Activated T-cell treated with anti-CD3 and anti-CD28 coated beads for 1 hour (primary cell): Measurements from ENCODE around the gene ZNF135.

ENCODE experiments used
- DNase-seq: peaks from one replicate; pipeline ENCODE4 v3.0.0-alpha.2; 2020; ENCODE audit warnings: low read depth

The ZNF135 gene

DNA sequence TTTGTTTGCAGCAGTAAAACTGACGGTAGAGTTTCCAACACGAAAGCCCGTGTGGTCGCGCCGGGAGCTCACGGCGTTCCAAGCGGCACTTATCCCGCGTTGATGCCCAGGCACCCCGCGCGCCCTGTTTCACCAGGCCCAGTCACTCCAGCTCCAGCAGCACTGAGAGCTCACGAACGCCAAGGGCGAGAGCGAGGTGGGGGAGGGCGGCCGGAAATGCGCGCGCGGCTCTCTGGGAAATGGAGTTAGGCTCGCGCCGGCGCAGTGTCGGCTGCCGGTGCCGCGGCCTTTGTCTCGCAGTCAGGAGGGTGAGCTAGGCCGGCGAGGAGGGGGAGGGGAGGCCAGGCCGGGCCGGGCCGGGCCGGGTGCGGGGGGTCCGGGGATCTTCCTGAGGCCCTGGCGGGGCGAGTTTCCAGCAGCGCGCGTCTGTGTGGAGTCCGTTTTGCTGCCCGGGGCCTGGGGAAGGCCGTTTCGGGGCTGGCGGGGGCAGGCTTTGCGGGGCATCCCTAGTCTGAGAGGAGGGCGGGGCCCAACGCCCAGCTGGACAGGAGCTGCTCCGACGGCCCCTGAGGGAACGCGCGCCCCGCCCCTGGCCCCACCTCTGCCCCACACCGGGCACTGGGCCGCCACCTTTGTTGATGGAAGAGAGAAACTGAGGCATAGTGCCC is at the start of gene ZNF135:
Gene ZNF135, plus strand, starts transcription at position 280 of the 668 bp plus-strand sequence. CDS start 721 bp downstream, outside the sequence.
- DNase-seq = peak; percentile 41

DNA sequence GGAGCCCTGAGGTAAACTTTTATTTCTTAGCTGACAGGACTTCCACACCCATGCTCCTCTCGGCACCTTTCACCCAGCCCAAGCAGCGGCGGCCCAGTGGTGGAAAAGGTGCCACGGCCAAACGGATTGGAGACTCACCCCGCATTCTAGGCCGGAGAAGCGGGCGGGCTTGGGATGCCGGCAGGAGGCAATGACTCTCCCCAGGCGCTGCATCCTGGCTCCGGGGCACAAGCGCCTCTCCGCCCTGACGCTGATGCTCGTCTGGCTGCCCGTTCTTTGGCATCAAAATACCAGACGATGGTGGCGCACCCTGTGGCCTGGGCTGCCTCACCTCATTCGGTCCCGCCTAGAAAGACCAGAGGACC is 49.8 kb upstream of the ZNF135 start:
- no peak for DNase-seq

- peak; percentile 25 for DNase-seq
Observed at GRCh38 chr19:58009666-58010301, 49.3 kb upstream of the ZNF135 start.

DNA sequence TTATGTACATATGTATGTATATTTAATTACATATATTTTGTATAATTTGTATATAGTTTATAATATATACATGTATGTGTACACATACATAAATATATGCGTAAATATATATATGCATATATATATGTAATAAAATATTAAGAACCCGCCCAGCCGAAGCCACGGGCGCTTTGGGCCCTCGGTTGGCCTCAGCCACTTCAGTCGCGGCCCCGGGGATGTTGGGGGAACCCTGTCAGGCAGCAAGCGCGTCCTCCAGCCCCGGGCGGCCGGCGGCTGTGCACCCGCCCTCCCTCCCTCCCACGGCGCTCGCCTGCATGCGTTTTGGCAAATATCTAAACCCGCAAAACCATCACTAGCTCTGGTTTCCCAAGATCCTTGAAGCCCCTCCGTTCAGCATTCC is 48.6 kb upstream of the ZNF135 start:
- DNase-seq = no peak

DNA sequence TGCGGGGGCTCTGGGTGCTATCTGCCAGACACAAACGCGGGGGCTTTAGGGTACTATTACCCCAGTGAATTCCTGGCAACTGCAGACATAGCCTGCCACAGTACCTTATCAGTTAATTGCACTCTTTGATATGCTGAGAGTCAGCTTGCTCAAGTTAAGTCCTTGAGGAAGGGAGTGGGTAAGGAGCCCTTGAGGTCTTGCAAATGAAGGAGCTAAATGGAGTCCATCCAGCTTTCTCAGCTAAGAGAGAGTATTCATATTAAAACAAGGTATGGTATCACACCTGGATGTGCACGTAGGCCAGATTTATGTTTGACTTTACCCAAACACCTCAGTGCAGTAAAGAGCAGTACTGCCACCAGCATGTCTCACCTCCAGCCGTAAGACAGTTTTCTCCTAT is 44.9 kb upstream of the ZNF135 start:
- DNase-seq = no peak

DNA sequence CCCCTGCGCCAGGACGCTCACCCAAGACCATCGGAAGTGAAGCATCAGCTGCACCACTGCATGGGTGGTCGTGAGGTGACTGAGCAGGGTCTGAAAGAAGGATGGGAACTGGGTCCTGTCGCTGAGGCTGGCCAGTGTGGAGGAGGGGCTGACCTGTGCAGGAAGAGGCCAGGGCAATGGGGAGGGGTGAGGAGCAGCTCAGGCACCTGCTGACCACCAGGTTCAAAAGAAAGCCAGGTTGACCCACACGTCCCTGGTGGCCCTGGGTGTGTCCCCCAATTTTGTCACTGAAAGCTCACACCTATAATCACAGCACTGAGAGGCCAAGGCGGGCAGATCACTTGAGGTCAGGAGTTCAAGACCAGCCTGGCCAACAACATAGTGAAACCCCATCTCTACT is 39.0 kb upstream of the ZNF135 start:
- no peak for DNase-seq

DNA sequence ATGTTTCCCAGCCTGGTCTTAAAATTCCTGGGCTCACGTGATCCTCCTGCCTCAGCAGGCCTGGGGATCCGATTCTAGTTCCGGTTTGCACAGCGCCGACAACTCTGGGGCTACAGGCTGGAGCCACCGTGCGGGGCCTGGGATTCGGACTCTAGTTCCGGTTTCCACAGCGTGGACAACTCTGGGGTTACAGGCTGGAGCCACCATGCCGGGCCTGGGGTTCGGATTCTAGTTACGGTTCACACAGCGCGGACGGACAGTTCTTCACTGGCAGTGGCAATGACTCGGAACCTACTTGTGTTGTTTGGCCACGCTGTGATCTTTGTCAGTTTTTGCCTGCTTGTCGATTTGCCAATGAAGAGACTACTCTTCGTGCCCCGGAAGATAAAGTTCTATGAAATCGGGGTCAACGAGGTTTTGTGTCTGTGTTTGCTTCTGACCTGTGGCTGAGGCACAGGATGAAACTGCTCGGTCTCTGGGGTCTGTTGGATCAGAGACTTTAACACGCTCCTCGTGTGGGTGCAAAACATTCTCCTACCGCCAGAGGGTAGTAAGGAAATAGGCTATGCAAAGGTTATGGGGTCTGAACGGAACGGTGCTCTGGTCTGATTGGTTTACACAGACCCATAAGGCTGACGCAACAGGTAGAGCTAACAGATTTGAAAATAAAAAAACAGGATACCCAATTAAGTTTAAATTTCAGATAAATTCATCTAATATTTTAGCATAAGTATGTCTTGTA is 37.4 kb upstream of the ZNF135 start:
- DNase-seq = peak; percentile 9

DNA sequence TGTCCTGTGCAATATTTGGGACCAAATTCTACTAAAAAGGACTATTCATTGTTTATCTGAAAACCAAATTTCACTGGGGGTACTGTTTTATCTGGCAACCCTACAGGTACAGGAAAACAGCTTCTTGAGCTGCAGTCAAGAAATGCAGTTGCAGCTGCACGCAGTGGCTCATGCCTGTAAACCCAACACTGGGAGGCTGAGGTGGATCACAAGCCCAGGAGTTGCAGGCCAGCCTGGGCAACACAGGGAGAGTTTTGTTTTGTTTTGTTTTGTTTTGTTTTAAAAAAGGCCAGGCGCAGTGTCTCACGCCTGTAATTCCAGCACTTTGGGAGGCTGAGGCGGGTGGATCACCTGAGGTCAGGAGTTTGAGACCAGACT is 36.8 kb upstream of the ZNF135 start:
- DNase-seq = no peak

GRCh38 chr19:58024661-58025060 is 34.4 kb upstream of the ZNF135 start:
- DNase-seq = no peak

- DNase-seq = peak; percentile 10
Observed at GRCh38 chr19:58033741-58034476, 25.2 kb upstream of the ZNF135 start, which contains the start of gene ZSCAN1. ZSCAN1 (plus strand) TSS chr19:58034025; CDS start chr19:58037837, 3,812 bp downstream.

DNA sequence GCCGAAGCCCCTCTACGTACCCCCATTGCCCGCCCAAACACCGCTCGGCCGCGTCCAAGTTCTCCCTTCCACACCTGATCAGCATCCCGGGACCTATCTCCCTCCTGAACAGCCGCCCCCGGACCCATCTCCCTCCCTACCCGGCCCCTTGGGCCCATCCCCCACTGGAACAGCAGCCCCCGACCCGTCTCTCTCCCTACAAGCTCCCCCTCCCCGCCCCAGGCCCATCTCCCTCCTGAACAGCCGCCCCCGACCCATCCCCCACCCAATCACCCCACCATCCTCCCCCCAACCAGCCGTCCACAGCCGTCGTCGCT is 24.6 kb upstream of the ZNF135 start:
- no peak for DNase-seq

DNA sequence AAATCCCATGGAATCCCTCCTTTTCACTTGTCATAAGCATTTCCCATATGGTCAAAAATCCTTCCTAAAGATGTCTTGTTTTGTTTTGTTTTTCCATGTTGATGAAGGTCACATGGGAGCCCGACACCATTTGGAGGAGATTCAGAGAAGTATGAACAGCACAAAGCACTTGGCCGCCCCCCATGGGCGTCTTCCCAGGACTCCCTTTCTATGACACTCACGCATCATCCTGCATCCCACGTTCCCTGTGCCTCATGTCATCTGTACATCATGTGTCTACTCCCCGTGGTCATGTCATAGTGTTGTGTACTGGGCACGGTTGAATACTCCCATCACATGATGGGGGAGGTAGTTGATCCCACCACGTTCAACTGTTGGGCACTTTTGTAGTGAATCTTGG is 23.2 kb upstream of the ZNF135 start:
- no peak for DNase-seq

DNA sequence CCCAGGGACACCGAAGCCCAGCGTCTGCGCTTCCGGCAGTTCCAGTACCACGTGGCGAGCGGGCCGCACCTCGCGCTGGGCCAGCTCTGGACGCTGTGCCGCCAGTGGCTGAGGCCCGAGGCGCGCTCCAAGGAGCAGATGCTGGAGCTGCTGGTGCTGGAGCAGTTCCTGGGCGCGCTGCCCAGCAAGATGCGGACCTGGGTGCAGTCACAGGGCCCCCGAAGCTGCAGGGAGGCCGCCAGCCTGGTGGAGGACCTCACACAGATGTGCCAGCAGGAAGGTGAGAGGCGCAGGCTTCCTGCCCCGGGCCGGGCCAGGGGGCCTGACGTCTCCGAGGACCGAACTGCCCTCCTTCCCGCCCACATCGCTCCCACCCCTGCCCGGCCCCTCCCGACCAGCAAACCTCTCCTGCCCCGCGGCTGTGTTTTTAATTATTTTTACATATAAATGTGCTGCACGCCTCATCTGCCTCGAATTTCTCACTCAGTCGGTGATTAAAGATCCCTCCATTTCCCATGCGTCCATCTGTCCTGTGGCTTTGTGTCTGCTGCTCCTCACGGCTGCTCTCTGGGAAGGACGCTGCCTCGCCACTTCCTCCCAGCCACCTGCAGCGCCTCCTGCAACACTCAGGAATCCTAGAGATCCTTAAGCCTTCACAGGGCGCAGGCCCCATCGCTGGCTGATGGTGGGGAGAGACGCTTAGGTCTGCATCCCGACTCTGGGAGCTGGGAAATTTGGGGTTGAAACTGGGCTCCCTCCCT is 21.0 kb upstream of the ZNF135 start:
- DNase-seq = no peak

GRCh38 chr19:58038688-58039204 is 20.3 kb upstream of the ZNF135 start:
- no peak for DNase-seq

DNA sequence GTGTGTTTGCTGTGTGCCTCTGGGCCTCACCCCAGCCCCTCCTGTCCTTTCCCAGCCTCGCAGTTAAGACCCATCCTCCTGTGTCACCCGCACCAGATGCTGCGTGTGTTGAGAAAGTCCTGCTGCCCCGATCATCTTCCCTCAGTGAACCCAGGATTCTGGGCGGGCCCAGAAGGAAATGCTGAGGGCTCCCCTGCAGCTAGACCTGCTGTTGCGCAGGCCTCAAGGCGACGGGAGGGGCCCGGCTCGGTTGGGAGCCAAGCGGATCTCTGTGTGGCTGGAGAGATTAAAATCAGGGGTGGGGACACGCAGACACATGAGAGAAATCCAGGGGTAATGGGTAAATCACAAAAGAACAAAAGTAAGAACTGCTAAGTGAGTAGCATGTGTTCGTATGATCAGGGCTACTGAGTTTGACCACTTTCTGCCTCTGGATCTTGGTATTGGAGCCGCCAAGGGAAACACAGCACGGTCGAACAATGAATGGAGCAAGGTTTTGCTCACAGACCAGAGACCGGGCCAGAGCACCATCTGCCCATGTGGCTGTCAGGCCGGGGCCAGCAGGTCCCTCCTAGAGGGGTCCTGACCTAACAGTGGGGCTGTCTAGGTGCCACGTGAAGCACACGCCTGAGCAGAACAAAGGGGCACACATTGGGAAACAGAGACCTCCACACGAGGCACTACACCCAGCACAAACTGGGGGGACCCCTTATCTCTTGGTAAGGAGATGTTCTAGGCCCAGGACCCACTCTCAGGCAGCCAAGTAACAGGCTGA is 18.1 kb upstream of the ZNF135 start:
- DNase-seq = no peak

- no peak for DNase-seq
Observed at GRCh38 chr19:58042495-58043340, 16.4 kb upstream of the ZNF135 start.

- no peak for DNase-seq
Observed at GRCh38 chr19:58044391-58044790, 14.7 kb upstream of the ZNF135 start.

- DNase-seq = no peak
Observed at GRCh38 chr19:58044886-58045285, 14.2 kb upstream of the ZNF135 start.

GRCh38 chr19:58045411-58046050 is 13.6 kb upstream of the ZNF135 start:
- DNase-seq = no peak
